ENCODE data around the gene SERPINB7.

SERPINB7 gene

DNA sequence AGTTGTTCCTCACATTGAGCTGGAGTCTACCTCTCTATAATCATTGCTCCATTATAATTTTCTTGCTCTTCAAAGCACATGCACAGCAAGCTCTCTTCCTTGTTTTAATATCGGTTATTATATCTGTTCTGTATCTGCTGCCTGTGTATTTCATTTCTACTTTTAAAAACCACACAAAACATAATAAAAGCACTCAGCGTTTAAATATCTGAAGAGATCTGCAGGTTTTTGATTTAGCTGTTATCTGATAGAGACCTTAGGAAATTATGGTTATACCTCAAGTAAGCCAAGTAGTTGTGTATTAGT, 49.0 kb downstream of the SERPINB7 start:
- TF ChIP-seq, protein P1, sequence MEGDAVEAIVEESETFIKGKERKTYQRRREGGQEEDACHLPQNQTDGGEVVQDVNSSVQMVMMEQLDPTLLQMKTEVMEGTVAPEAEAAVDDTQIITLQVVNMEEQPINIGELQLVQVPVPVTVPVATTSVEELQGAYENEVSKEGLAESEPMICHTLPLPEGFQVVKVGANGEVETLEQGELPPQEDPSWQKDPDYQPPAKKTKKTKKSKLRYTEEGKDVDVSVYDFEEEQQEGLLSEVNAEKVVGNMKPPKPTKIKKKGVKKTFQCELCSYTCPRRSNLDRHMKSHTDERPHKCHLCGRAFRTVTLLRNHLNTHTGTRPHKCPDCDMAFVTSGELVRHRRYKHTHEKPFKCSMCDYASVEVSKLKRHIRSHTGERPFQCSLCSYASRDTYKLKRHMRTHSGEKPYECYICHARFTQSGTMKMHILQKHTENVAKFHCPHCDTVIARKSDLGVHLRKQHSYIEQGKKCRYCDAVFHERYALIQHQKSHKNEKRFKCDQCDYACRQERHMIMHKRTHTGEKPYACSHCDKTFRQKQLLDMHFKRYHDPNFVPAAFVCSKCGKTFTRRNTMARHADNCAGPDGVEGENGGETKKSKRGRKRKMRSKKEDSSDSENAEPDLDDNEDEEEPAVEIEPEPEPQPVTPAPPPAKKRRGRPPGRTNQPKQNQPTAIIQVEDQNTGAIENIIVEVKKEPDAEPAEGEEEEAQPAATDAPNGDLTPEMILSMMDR (IDR thresholded peaks at IDR 0.05; ENCODE audit: insufficient read depth, low read length, poor library complexity, severe bottlenecking), result no peak
- DNase-seq (ENCODE audit: extremely low read depth, insufficient read length), result no peak
- peaks cover 1% of the 10 kb centered on the region; the same call in 1 of the 2 replicates for H3K27me3 ChIP-seq (replicated peaks; ENCODE audit: control insufficient read depth, insufficient read depth, low read length)
- no peak overlapping the region for H3K4me3 ChIP-seq (replicated peaks; ENCODE audit: low read depth, low read length)
- H3K36me3 ChIP-seq (ENCODE audit: control insufficient read depth, insufficient read depth, low read length), result no peaks in the 10 kb centered on the region

DNA sequence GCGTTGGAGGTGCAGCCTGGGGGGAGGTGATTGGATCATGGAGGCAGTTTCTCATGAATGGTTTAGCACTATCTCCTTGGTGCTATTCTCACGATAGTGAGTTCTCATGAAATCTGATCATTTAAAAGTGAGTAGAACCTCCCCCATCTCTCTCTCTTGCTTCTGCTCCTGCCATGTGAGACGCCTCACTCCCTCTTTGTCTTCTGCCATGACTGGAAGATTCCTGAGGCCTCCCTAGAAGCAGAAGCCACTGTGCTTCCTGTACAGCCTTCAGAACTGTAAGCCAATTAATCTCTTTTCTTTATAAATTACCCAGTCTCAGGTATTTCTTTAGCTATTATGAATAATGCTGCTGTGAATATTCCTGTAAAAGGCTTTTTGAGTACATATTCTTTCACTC, 52.9 kb downstream of the SERPINB7 start:
- TF ChIP-seq, protein P1 (IDR thresholded peaks at IDR 0.05; ENCODE audit: insufficient read depth, low read length, poor library complexity, severe bottlenecking), result no peak
- Histone ChIP-seq H3K27me3 (replicated peaks; ENCODE audit: control insufficient read depth, insufficient read depth, low read length) (no peaks in the 10 kb centered on the region), H3K36me3 (ENCODE audit: control insufficient read depth, insufficient read depth, low read length) (no peaks in the 10 kb centered on the region), H3K4me3 (replicated peaks; ENCODE audit: low read depth, low read length) (no peak overlapping the region)
- DNase-seq (ENCODE audit: extremely low read depth, insufficient read length), result no peak

DNA sequence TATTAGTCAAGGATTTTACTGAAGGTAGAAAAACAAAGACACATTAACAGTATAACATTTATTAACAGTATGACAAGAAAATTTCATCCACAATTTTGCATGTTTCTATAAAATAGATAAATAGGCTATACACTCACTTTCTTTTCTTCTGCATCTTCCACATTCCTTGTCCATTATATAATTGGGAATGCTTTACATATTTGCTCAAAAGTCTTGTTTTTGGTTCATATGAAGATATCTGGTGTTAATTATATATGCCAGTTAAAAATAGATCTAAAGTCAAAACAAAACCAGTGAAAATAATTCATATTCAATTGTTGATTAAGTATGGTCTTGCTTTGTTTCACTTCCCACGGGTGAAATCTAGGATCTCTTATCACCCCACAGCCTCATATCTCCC, 53.4 kb downstream of the SERPINB7 start:
- Histone ChIP-seq H3K27me3 (replicated peaks; ENCODE audit: control insufficient read depth, insufficient read depth, low read length) (no peaks in the 10 kb centered on the region), H3K36me3 (ENCODE audit: control insufficient read depth, insufficient read depth, low read length) (no peaks in the 10 kb centered on the region)
- TF ChIP-seq, protein P1 (IDR thresholded peaks at IDR 0.05; ENCODE audit: insufficient read depth, low read length, poor library complexity, severe bottlenecking), result no peak

DNA sequence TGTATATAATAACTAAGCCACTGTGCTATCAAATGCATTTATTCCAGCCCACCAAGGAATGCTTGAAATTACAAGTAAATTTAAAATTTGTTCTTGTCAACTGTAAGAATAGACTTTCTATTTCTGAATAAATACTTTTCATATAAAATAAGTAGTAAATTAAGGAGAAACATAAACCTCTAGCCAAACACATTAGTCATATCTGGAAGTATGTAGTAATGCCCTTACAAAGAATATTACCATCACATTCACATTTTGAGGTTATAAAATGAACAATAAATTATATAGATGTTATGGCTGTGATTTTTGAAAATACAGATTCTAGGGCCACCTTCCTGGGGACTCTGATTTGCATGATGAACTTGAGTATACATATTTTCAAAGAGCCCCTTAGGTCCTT, 54.7 kb downstream of the SERPINB7 start:
- no peaks in the 10 kb centered on the region for H3K36me3 ChIP-seq (ENCODE audit: control insufficient read depth, insufficient read depth, low read length)
- TF ChIP-seq, protein P1 (IDR thresholded peaks at IDR 0.05; ENCODE audit: insufficient read depth, low read length, poor library complexity, severe bottlenecking), result no peak
- no peaks in the 10 kb centered on the region for H3K27me3 ChIP-seq (replicated peaks; ENCODE audit: control insufficient read depth, insufficient read depth, low read length)
- H3K4me3 ChIP-seq (replicated peaks; ENCODE audit: low read depth, low read length), result no peak overlapping the region
- no peak for DNase-seq (ENCODE audit: extremely low read depth, insufficient read length)

More for the DNA sequence above, 53.4 kb downstream of the SERPINB7 start:
- no peak for DNase-seq (ENCODE audit: extremely low read depth, insufficient read length)
- H3K4me3 ChIP-seq (replicated peaks; ENCODE audit: low read depth, low read length), result no peak overlapping the region

DNA sequence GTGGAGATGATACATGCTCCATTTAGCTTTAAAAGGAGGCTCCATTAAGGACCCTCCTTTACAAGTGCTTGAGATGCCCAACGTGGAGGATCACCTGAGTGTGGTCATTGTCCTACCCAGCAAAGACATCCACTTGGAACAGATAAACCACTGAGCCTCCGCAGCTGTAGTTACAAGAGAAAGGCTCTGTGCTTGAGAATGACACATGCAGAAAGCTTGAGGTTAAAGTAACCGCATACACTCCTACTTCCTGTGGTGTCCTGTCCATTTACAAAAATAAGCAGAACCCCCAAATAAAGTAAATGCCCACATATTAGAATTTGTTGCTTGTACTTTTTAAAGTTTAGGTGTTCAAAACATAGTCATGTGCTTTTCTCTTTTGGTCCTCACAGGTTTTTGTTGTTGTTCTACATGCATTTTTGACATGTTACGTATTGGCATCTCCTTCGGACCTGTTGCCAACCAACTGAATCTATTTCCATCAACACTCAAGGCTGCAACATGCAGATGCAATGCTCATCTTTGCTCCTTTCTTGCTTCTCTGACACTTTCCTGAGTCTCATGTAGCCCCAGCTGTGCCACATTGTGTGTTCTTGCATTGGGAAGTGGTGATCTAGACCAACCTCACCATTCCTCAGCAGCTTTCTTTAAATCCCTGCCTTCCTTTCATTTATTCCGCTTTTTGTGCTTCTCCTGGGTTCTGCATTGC, 56.0 kb downstream of the SERPINB7 start:
- DNase-seq (ENCODE audit: extremely low read depth, insufficient read length), result peak; percentile 57
- H3K4me3 ChIP-seq (replicated peaks; ENCODE audit: low read depth, low read length), result no peak overlapping the region
- H3K36me3 ChIP-seq (ENCODE audit: control insufficient read depth, insufficient read depth, low read length), result no peaks in the 10 kb centered on the region
- TF ChIP-seq, protein P1 (IDR thresholded peaks at IDR 0.05; ENCODE audit: insufficient read depth, low read length, poor library complexity, severe bottlenecking), result no peak
- H3K27me3 ChIP-seq (replicated peaks; ENCODE audit: control insufficient read depth, insufficient read depth, low read length), result no peaks in the 10 kb centered on the region

DNA sequence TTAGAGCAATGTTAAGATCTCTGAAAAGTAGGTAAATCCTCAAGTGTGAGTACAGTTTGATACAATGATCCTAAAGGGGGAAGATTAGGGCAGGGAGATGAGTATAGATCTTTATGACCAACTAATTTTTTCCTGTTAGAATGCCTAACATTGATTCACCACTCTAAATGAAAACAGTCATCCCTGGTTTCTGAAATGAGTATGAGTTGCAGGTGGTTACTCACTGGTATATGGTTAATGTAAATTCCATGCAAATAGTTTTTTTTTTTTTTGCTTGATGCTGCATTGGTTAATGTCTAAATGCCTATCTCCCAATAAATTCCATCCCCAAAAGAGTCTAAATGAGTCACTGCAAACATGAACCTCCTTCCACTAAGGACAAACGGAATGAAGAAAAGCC, 57.3 kb downstream of the SERPINB7 start:
- H3K36me3 ChIP-seq (ENCODE audit: control insufficient read depth, insufficient read depth, low read length), result no peaks in the 10 kb centered on the region
- TF ChIP-seq, protein P1 (IDR thresholded peaks at IDR 0.05; ENCODE audit: insufficient read depth, low read length, poor library complexity, severe bottlenecking), result no peak
- DNase-seq (ENCODE audit: extremely low read depth, insufficient read length), result peak; percentile 12
- no peak overlapping the region for H3K4me3 ChIP-seq (replicated peaks; ENCODE audit: low read depth, low read length)
- no peaks in the 10 kb centered on the region for H3K27me3 ChIP-seq (replicated peaks; ENCODE audit: control insufficient read depth, insufficient read depth, low read length)
